Left ventricle myocardium inferior (tissue), 1 donor: Measurements from ENCODE around the gene KDM2A. TPM values are rescaled to one million over a fixed set of nuclear protein-coding genes. Genes with fewer than 3 reads are reported as not detected.

Source experiments
- DNase-seq: peaks from one replicate; pipeline ENCODE4 v3.0.0-alpha.2; 2020
- H3K27ac ChIP-seq: fragments of 200-600 bp; replicated peaks from 2 replicates; pipeline ENCODE4 v1.8.0; 2021
- H3K27me3 ChIP-seq: fragments of 200-600 bp; 2 replicates; pipeline ENCODE4 v1.8.0; 2021; ENCODE audit warnings: low read depth
- H3K36me3 ChIP-seq: fragments of 200-600 bp; 2 replicates; pipeline ENCODE4 v1.8.0; 2021
- H3K4me1 ChIP-seq: fragments of 200-600 bp; 2 replicates; pipeline ENCODE4 v1.8.0; 2021
- H3K4me3 ChIP-seq: fragments of 200-600 bp; 2 replicates; pipeline ENCODE4 v1.8.0; 2021; ENCODE audit warnings: mild to moderate bottlenecking, moderate library complexity
- H3K9me3 ChIP-seq: fragments of 200-600 bp; replicated peaks from 2 replicates; pipeline ENCODE4 v1.8.0; 2021
- CTCF ChIP-seq: fragments of 200-600 bp; IDR thresholded peaks from 2 replicates; pipeline ENCODE4 v1.8.0; 2021; ENCODE audit warnings: antibody characterized with exemption, mild to moderate bottlenecking, borderline replicate concordance
- intact Hi-C: fragments of 100-400 bp; cut with micrococcal nuclease; formaldehyde crosslinking; loops from one replicate; pipeline ENCODE4 v1.11.0; 2022
- total RNA-seq: library from RNA; stranded (reverse); fragmentation: NEBNext Ultra II Directional; extraction: Animal tissue kit (Norgen Biotek cat#: 25700); gene quantifications from one replicate; pipeline ENCODE4 v1.2.1, GENCODE V29; 2021
- donor health status: DM: no; HTN: yes; CAD: no; lungs with severe emphysema.

KDM2A gene
- total RNA-seq, 1 donor from 2014 or later = 37.6 TPM

GRCh38 chr11:67154726-67155125 is 35.7 kb downstream of the KDM2A start:
- H3K27ac ChIP-seq = no peak overlapping the region
- no peaks in the 10 kb centered on the region for H3K27me3 ChIP-seq
- no peak overlapping the region for H3K4me3 ChIP-seq
- TF ChIP-seq CTCF = no peak
- no peaks in the 10 kb centered on the region for H3K9me3 ChIP-seq
- intact Hi-C loops = no loop called here
- no peak for DNase-seq
- peaks cover 3% of the 10 kb centered on the region for H3K4me1 ChIP-seq
- H3K36me3 ChIP-seq = peaks cover 32% of the 10 kb centered on the region

GRCh38 chr11:67157691-67158090 is 38.6 kb downstream of the KDM2A start:
- intact Hi-C loops = no loop called here
- Histone ChIP-seq H3K27me3 (no peaks in the 10 kb centered on the region), H3K36me3 (peaks cover 8% of the 10 kb centered on the region), H3K9me3 (no peaks in the 10 kb centered on the region), H3K4me1 (peaks cover 25% of the 10 kb centered on the region), H3K27ac (no peak overlapping the region), H3K4me3 (no peak overlapping the region)
- no peak for DNase-seq
- TF ChIP-seq CTCF = no peak

GRCh38 chr11:67158221-67158620 is 39.2 kb downstream of the KDM2A start:
- intact Hi-C loops = no loop called here
- DNase-seq = no peak
- H3K36me3 ChIP-seq = peaks cover 8% of the 10 kb centered on the region
- H3K27me3 ChIP-seq = no peaks in the 10 kb centered on the region
- TF ChIP-seq CTCF = no peak
- no peak overlapping the region for H3K27ac ChIP-seq
- H3K9me3 ChIP-seq = no peaks in the 10 kb centered on the region
- peaks cover 25% of the 10 kb centered on the region for H3K4me1 ChIP-seq
- H3K4me3 ChIP-seq = no peak overlapping the region

- DNase-seq = no peak
- intact Hi-C loops = no loop called here
- H3K27ac ChIP-seq = no peak overlapping the region
- no peak for TF ChIP-seq CTCF
- H3K4me1 ChIP-seq = peaks cover 25% of the 10 kb centered on the region
- no peaks in the 10 kb centered on the region for H3K9me3 ChIP-seq
- no peak overlapping the region for H3K4me3 ChIP-seq
- no peaks in the 10 kb centered on the region for H3K27me3 ChIP-seq
- H3K36me3 ChIP-seq = peaks cover under 1% of the 10 kb centered on the region
Measured at GRCh38 chr11:67160045-67160444, 41.0 kb downstream of the KDM2A start.

- intact Hi-C loops = no loop called here
- Histone ChIP-seq H3K27me3 (no peaks in the 10 kb centered on the region), H3K4me1 (peaks cover 25% of the 10 kb centered on the region), H3K4me3 (no peak overlapping the region), H3K36me3 (no peaks in the 10 kb centered on the region), H3K27ac (no peak overlapping the region), H3K9me3 (no peaks in the 10 kb centered on the region)
- TF ChIP-seq CTCF = no peak
- no peak for DNase-seq
Measured at GRCh38 chr11:67160872-67161783, 42.1 kb downstream of the KDM2A start.
